CD4-positive, alpha-beta T cell treated with Interleukin-4 for 4 hours (primary cell): ENCODE measurements around the gene PARVG.

Source experiments
- DNase-seq: peaks from one replicate; pipeline ENCODE4 v3.0.0-alpha.2; 2020

Gene PARVG

GRCh38 chr22:44247923-44248892, 67.5 kb downstream of the PARVG start:
- DNase-seq = no peak

GRCh38 chr22:44248926-44249325, 68.2 kb downstream of the PARVG start:
- no peak for DNase-seq

- no peak for DNase-seq
Observed at GRCh38 chr22:44249376-44250147, 68.8 kb downstream of the PARVG start.

GRCh38 chr22:44254811-44255210, 74.1 kb downstream of the PARVG start:
- no peak for DNase-seq

GRCh38 chr22:44256085-44256484, 75.4 kb downstream of the PARVG start:
- DNase-seq = no peak

- no peak for DNase-seq
Observed at GRCh38 chr22:44256556-44257485, 76.1 kb downstream of the PARVG start.
